Adipocyte (in vitro differentiated cells): ENCODE measurements around the gene TASP1.

Experiments
- DNase-seq: peaks from one replicate; pipeline ENCODE4 v3.0.0-alpha.2; 2015; ENCODE audit warnings: low read depth
- H3K27me3 ChIP-seq: replicated peaks from 2 replicates; pipeline ENCODE4 v1.7.0; 2013; ENCODE audit warnings: mild to moderate bottlenecking, low read length, moderate library complexity; ENCODE audit not compliant: control insufficient read depth, insufficient read depth
- H3K36me3 ChIP-seq: 2 replicates; pipeline ENCODE4 v1.7.0; 2013; ENCODE audit warnings: low read length, mild to moderate bottlenecking, moderate library complexity; ENCODE audit not compliant: control insufficient read depth, insufficient read depth, severe bottlenecking
- H3K4me1 ChIP-seq: 2 replicates; pipeline ENCODE4 v1.7.0; 2013; ENCODE audit warnings: mild to moderate bottlenecking, low read length, moderate library complexity; ENCODE audit not compliant: control insufficient read depth, insufficient read depth
- H3K4me3 ChIP-seq: 2 replicates; pipeline ENCODE4 v1.7.0; 2013; ENCODE audit warnings: mild to moderate bottlenecking, low read length, moderate library complexity
- H3K9ac ChIP-seq: 2 replicates; pipeline ENCODE4 v1.7.0; 2013; ENCODE audit warnings: mild to moderate bottlenecking, low read length, moderate library complexity
- H3K9me3 ChIP-seq: 2 replicates; pipeline ENCODE4 v1.7.0; 2013; ENCODE audit warnings: mild to moderate bottlenecking, low read length, moderate library complexity; ENCODE audit not compliant: control insufficient read depth

Gene TASP1

DNA sequence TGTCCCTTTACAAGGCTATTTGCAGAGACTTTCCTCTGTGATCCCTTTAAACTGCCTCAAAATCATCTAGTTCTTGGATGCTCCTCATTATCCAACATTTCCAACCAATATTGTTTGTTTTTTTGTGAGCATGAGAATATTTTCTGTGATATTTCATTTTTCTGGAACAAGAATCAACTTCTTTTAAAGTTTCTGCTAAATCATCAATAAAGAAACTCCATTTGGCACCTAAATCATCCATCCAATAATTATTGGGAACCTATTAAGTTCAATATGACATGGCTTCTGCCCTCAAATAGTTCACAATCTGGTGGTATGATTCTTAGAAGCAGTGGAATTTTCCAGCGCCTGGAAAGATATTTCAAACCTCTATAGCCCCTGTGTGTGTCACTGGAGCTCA is 210.0 kb downstream of the TASP1 start:
- no peak overlapping the region for H3K9ac ChIP-seq
- H3K4me3 ChIP-seq: no peak overlapping the region
- H3K9me3 ChIP-seq: no peaks in the 10 kb centered on the region
- H3K4me1 ChIP-seq: no peaks in the 10 kb centered on the region
- DNase-seq: no peak
- H3K27me3 ChIP-seq: no peaks in the 10 kb centered on the region
- peaks cover 6% of the 10 kb centered on the region for H3K36me3 ChIP-seq

DNA sequence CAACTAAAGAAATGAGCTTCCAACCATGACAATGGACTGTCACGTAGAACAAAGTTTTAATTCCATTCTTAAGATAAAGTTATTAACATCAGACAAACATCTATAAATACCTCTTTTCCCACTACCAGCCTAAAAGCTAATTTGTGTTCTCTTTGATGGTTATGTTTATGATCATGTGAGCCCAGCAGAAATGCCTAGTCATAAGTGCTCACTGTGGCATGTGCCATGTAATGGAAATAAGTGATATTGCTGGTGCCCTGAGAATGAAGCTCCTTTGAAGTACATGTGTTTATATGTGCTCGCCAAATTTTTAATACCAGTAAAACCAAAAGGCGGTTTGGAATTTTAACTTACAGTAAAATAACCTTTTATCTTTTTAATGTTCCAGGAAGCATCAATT is 211.9 kb downstream of the TASP1 start:
- DNase-seq: no peak

DNA sequence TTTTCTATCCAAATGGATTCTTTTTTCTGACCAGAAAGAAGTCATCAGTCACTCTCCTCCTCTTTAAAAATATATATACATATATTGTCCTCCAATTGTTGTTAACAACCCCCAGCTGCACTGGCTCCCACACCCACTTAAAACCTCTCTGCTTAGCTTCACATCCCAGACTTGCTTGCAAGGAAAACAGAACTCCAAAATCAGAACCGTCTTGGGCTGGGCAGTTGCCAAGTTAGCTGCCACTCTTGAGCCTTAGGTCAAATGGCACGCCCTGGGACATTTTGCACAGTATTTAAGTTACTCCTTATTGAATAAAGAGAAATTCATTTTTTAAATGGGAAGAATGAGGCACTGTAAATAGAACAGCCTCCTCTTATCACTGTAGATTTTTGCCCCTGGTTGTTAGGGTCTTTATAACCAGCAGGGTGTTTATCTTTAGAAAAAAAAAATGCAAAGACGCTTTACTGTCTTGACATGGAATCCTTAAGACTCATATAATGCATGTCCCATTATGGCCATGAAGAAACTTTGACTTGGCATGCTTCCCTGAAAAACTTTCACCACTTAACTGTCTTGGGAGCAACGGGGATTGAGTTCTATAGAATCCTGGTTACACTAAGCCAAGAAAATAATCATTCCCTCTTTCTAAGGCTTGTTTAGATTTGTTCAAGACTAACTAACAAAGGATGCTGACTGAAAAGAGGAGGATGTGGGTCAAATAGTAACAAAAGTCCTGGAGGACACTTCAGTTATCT is 213.2 kb downstream of the TASP1 start:
- no peaks in the 10 kb centered on the region for H3K27me3 ChIP-seq
- DNase-seq: no peak
- H3K4me3 ChIP-seq: no peak overlapping the region
- H3K9ac ChIP-seq: no peak overlapping the region
- H3K9me3 ChIP-seq: no peaks in the 10 kb centered on the region
- peaks cover 6% of the 10 kb centered on the region for H3K36me3 ChIP-seq
- no peaks in the 10 kb centered on the region for H3K4me1 ChIP-seq

More for the DNA sequence above, 211.9 kb downstream of the TASP1 start:
- peaks cover 6% of the 10 kb centered on the region for H3K36me3 ChIP-seq
- no peaks in the 10 kb centered on the region for H3K27me3 ChIP-seq
- no peaks in the 10 kb centered on the region for H3K9me3 ChIP-seq
- no peak overlapping the region for H3K9ac ChIP-seq
- H3K4me3 ChIP-seq: no peak overlapping the region
- H3K4me1 ChIP-seq: no peaks in the 10 kb centered on the region

DNA sequence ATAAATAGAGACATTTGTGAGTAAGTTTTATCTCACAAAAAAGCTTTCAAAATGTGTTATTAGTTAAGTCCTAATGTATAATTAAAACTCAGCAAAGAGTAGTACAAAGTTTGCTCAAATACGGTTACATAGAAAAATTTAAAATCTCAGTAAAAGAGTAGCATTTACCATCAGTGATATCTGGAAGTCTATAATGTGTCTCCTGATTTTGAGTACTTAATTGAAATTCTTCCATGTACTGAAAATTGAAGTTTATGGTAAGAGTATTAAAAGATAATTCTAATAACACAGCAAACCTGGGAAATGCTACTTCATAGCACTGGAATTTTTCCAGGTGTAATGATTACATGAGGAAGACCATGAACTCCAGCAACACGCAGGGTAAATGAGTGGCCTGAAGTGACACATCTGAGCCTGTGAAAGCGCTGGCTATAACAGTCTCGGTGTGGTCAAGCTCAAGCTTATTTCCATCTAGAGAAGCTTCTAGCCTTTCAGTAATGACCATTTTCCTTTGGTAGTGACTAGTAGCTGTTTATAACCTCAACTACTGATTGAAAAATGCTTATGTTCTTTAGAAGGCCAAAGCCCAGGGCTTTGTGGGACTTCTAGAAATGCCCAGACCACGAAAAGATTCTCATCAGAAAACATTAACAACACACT is 214.4 kb downstream of the TASP1 start:
- no peaks in the 10 kb centered on the region for H3K4me1 ChIP-seq
- peaks cover 3% of the 10 kb centered on the region for H3K36me3 ChIP-seq
- H3K9me3 ChIP-seq: no peaks in the 10 kb centered on the region
- H3K4me3 ChIP-seq: no peak overlapping the region
- no peak overlapping the region for H3K9ac ChIP-seq
- H3K27me3 ChIP-seq: no peaks in the 10 kb centered on the region
- DNase-seq: no peak

DNA sequence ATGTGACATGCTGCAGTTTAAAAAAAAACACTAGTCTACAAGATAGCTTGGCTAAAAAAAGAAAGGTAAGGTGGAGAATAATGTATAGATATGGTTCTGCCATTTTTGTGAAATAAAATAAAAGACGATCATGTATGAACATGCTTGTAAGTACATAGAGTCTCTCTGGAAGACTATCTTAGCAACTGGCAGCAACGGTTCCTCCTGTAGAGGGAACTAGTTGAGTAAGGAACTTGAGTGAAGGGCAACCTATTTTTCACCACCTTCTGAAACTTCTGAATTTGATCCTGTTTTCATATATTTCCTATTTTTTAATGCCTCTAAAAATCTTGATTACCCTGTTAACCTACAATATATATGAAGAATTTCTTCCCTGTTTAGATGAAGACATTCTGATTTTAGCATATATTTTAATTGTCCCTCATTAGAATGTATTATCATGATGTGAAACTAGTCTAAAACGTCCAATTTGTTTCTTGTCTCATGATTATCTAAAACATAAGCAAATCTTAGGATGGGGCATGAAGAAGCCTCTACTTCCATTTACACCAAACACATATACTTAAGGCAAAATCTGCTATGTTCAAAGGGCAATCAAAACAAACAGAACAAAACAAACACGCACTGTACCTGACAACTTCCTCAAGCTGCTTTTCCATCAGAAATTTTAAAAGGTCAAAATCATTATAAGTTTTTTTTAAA is 215.1 kb downstream of the TASP1 start:
- Histone ChIP-seq H3K9ac (no peak overlapping the region), H3K27me3 (no peaks in the 10 kb centered on the region), H3K36me3 (no peaks in the 10 kb centered on the region), H3K4me1 (peaks cover 5% of the 10 kb centered on the region), H3K4me3 (no peak overlapping the region), H3K9me3 (no peaks in the 10 kb centered on the region)
- no peak for DNase-seq

DNA sequence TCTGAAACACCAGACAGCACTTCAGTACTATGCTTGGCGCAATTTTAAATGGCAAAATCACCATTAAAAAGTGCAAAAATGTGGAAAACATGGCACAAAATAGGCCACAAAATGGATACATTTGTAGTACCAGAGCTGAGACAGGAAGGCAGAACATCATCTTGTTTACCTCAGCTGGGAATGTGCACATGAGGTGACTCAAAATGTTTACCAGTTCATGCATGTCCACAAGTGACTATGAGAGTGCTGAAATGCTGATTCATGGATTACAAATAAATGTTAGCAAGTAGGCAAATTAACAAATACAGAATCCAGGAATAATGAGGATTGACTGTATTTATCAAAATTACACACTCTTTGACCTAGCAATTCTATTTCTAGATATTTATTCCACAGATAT is 216.1 kb downstream of the TASP1 start:
- DNase-seq: no peak
- Histone ChIP-seq H3K27me3 (no peaks in the 10 kb centered on the region), H3K4me1 (peaks cover 6% of the 10 kb centered on the region), H3K36me3 (no peaks in the 10 kb centered on the region), H3K9me3 (no peaks in the 10 kb centered on the region), H3K9ac (no peak overlapping the region), H3K4me3 (no peak overlapping the region)

DNA sequence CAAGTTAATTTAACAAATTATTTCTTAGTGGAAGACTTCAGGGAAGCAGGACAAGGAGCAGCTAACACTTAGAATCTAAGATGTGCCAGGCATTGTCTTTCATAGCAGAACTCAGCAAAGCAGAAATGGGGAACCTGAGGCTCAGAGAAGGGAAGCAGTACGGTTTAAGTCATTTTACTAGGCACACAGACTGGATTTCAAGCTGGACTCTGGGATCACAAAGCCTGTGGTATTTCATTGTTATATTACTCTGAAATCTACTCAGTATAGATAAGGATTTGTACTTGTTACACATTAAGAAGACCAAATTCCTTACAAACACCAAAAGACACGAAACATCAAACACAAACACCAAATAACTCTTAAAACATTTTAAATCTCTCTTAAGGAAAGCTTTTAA is 218.1 kb downstream of the TASP1 start:
- Histone ChIP-seq H3K27me3 (no peaks in the 10 kb centered on the region), H3K4me3 (no peak overlapping the region), H3K9me3 (no peaks in the 10 kb centered on the region), H3K36me3 (no peaks in the 10 kb centered on the region), H3K9ac (no peak overlapping the region), H3K4me1 (peaks cover 6% of the 10 kb centered on the region)
- no peak for DNase-seq

DNA sequence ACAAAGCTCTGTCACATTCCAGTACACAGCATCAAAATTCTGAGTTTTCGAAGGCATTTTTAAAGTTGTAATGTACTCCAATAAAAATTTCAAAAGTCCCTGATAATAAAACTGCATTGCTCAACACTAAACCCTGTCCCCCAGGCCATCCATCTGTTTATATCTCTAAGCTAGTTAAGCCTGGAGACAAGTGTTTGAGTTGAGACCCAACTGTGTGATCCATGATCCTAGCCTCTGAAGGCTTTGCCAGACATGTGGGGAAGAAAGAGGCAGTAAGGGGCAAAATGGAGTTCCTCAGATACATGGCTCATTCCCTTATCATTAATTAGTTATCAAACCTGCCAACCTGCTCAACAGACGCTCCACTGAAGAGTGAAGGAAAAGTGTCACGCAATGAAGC is 219.3 kb downstream of the TASP1 start:
- no peak overlapping the region for H3K4me3 ChIP-seq
- H3K9ac ChIP-seq: no peak overlapping the region
- H3K27me3 ChIP-seq: no peaks in the 10 kb centered on the region
- no peak for DNase-seq
- H3K4me1 ChIP-seq: peaks cover 6% of the 10 kb centered on the region
- no peaks in the 10 kb centered on the region for H3K36me3 ChIP-seq
- H3K9me3 ChIP-seq: no peaks in the 10 kb centered on the region

DNA sequence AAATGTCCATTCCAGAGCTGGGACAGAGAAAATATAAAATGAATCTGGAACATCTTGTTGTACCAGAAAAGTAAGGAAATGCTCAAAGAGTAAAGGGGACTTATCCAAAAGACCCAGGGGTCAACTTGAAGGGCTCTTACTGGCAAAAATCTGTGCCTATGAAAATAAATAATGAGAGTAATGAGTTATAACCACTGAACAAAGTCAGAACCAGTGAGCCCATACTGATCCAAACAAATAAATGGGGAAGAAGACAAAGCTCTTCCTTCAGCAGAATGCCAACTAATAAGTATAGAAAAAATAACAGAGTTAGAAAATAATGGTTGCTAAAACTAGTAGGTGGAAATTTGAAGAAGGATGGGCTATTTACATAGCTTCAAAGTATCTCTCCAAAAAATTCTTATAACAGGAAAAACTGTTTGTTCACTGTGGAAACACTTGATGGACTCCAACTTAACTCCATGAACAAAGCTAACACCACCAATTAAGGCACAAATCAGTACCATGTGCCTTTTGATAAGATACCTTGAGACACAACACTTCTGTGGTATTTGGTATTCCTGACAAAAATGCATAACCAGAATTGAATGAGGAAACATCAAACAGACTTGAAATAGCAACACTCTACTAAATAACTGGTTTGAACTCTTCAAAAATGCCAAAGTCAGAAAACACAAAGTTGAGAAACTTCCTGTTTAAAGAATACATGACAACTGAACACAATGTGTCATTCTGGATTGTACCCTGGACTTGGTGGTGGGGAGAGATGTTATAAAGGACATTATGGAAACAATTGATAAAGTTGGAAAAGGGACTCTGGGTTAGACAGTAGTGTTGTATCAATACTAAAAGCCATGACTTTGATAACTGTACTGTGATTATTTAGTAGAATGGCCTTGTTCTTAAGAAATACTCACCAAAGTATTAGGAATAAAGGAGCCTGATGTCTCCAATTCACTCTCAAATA is 220.2 kb downstream of the TASP1 start:
- H3K36me3 ChIP-seq: no peaks in the 10 kb centered on the region
- H3K9ac ChIP-seq: no peak overlapping the region
- no peak for DNase-seq
- no peaks in the 10 kb centered on the region for H3K27me3 ChIP-seq
- H3K9me3 ChIP-seq: no peaks in the 10 kb centered on the region
- peaks cover 6% of the 10 kb centered on the region for H3K4me1 ChIP-seq
- H3K4me3 ChIP-seq: no peak overlapping the region

DNA sequence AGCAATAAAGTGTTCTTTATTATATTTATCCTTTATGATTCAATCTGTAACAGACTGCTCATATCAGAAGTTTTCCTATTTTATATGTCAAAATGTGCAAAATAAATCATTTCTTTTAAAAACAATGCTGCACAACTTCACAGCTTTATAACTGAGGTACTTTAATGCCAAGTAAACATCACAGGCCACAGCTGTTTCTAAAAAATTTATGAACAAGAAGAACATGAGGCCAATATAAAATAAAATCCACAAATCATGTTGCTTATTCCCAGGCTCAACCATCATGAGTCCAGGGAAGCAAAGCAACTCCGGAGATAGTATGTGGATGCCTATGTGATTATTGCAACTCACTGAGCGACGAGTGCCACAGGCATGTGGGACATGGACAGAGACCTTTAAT is 222.2 kb downstream of the TASP1 start:
- DNase-seq: no peak
- Histone ChIP-seq H3K9ac (no peak overlapping the region), H3K9me3 (no peaks in the 10 kb centered on the region), H3K27me3 (no peaks in the 10 kb centered on the region), H3K4me3 (no peak overlapping the region), H3K36me3 (no peaks in the 10 kb centered on the region), H3K4me1 (peaks cover 6% of the 10 kb centered on the region)
